ENCODE measurements around the gene BDKRB1. TPM values are rescaled to one million over a fixed set of nuclear protein-coding genes. Genes with fewer than 3 reads are reported as not detected.

BDKRB1 gene
- total RNA-seq, 1 experiment from 2014 or later, result not detected

DNA sequence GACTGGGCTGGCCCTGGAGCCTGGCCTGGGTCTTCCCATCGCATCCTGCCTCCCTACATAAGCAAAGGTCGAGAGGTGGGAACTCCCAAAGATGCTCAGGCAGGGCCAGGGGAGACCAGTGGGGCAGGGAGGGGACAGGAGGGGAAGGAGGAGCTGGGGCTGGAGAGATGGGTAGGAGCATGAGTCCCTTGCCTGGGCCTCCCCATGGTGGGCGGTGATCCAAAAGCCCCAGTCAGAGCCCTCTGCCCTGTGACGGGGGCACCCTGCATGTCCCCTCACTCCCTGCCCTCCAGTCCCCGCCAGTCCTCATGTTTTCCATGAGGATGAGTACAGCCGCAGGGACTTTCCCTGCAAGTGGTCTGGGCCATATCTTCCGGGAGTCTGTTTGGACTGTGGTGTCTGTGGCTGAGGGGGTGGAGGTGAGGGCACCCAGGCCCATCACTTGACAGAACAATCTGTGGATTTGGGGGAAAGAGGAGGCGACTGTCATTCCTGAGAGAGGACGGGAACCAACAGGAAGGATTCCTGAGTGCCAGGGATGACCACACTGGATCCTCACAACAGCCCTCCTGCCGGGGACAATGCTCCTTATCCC is 42.0 kb upstream of the BDKRB1 start:
- Mint-ChIP-seq H3K4me3 (no peak overlapping the region), H3K27me3 (ENCODE audit: low read depth) (peaks cover 9% of the 10 kb centered on the region), H3K9me3 (peaks cover 12 to 14% of the 10 kb centered on the region in 2 experiments), H3K36me3 (ENCODE audit: insufficient read depth in 1 of 3, low read depth in 3 of 3) (peaks cover 0 to 14% (median 2%) of the 10 kb centered on the region in 3 experiments; a peak in 4 of 7 replicates), H3K27ac (peak overlapping the region in 1 of 3 experiments; percentile 15; a peak in 1 of 7 replicates), H3K4me1 (peaks cover 4 to 6% of the 10 kb centered on the region in 2 experiments)
- H4K5ac ChIP-seq (ENCODE audit: insufficient read length, low read depth, low read length), result no peak overlapping the region
- H2BK5ac ChIP-seq (ENCODE audit: insufficient read length, low read length), result no peak overlapping the region
- H4K91ac ChIP-seq (ENCODE audit: insufficient read length, low read depth, low read length), result no peak overlapping the region
- no peaks in the 10 kb centered on the region for H3K79me1 ChIP-seq (ENCODE audit: insufficient read depth, low read depth, low read length, poor library complexity, severe bottlenecking)
- no peak overlapping the region for H3K4me2 ChIP-seq (ENCODE audit: insufficient read depth, insufficient read length, low read length)
- no CpG with 5 or more reads among the region's 10 CpGs for WGBS (ENCODE audit: extremely low coverage, insufficient read length, low lambda C conversion rate)
- no peaks in the 10 kb centered on the region for H3K79me2 ChIP-seq (ENCODE audit: insufficient read depth, low read length)
- H3K23me2 ChIP-seq (ENCODE audit: insufficient read length, low read depth, low read length, poor library complexity, severe bottlenecking), result no peaks in the 10 kb centered on the region
- no peak overlapping the region for H4K8ac ChIP-seq (replicated peaks; ENCODE audit: insufficient read length, low read depth, low read length)
- H3K27ac ChIP-seq (ENCODE audit: insufficient read length, low read depth, low read length), result no peak overlapping the region
- TF ChIP-seq CTCF (conservative IDR thresholded peaks at IDR 0.05), result no peak
- H2AK5ac ChIP-seq (ENCODE audit: insufficient read length, low read length), result no peak overlapping the region
- no peaks in the 10 kb centered on the region for H3K4me1 ChIP-seq (ENCODE audit: insufficient read depth, low read length)
- H3K9ac ChIP-seq (ENCODE audit: extremely low read depth, insufficient read length, low read length), result no peak overlapping the region
- no peak overlapping the region for H2AFZ ChIP-seq (ENCODE audit: low read length)
- no peak overlapping the region for H3K23ac ChIP-seq (ENCODE audit: insufficient read length, low read depth, low read length)
- H2BK12ac ChIP-seq (ENCODE audit: insufficient read length, low read depth, low read length), result no peak overlapping the region
- no peaks in the 10 kb centered on the region for H3K27me3 ChIP-seq (ENCODE audit: insufficient read depth, low read length)
- no peak for DNase-seq
- H3K9me3 ChIP-seq (ENCODE audit: control insufficient read depth, low read depth, low read length), result peaks cover 4% of the 10 kb centered on the region
- H3K18ac ChIP-seq (ENCODE audit: insufficient read length, low read depth, low read length), result no peak overlapping the region
- H3K56ac ChIP-seq (ENCODE audit: insufficient read length, low read depth, low read length), result no peak overlapping the region
- H2BK15ac ChIP-seq (ENCODE audit: low read depth, low read length), result no peak overlapping the region
- no peak overlapping the region for H3T11ph ChIP-seq (ENCODE audit: low read length)
- no peak overlapping the region; the same call in 1 of the 2 replicates for H3K14ac ChIP-seq (ENCODE audit: insufficient read depth, low read length)
- H2BK120ac ChIP-seq (ENCODE audit: low read depth, low read length, poor library complexity, severe bottlenecking), result no peak overlapping the region
- H2BK20ac ChIP-seq (ENCODE audit: low read depth, low read length, poor library complexity, severe bottlenecking), result no peak overlapping the region
- H3K4ac ChIP-seq (ENCODE audit: low read depth, low read length), result no peak overlapping the region
- no peaks in the 10 kb centered on the region for H4K20me1 ChIP-seq (ENCODE audit: control insufficient read depth, insufficient read depth, insufficient read length)

Measured in H9 (cell line).